T-helper 1 cell (primary cell): ENCODE measurements around the gene MVK.

Experiments
- DNase-seq, 5 donors: peaks; one replicate each; pipeline ENCODE4 v3.0.0-alpha.2; 2012 to 2020

The MVK gene

GRCh38 chr12:109545826-109546225, 27.8 kb upstream of the MVK start:
- no peak for DNase-seq

DNA sequence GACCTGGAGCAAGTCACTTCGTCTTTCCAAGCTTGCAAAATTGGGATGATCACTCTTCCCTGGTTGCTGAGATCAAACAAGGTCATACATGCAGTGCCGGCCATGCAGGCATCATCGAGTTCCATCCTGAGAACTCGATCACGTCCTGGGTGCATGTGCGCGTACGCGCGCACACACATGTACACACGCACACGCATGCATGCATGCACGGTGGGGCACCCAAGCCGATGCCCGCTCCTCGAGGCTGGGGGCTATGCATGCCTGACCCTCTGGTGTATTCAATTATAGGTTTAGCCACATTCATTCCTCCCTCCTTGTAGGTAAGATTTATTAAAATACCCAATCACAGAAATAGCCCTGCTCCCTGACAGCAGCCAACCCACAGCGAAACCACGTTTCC, 26.3 kb upstream of the MVK start:
- no peak for DNase-seq

- DNase-seq: no peak
Measured at GRCh38 chr12:109548258-109548657, 25.3 kb upstream of the MVK start.

DNA sequence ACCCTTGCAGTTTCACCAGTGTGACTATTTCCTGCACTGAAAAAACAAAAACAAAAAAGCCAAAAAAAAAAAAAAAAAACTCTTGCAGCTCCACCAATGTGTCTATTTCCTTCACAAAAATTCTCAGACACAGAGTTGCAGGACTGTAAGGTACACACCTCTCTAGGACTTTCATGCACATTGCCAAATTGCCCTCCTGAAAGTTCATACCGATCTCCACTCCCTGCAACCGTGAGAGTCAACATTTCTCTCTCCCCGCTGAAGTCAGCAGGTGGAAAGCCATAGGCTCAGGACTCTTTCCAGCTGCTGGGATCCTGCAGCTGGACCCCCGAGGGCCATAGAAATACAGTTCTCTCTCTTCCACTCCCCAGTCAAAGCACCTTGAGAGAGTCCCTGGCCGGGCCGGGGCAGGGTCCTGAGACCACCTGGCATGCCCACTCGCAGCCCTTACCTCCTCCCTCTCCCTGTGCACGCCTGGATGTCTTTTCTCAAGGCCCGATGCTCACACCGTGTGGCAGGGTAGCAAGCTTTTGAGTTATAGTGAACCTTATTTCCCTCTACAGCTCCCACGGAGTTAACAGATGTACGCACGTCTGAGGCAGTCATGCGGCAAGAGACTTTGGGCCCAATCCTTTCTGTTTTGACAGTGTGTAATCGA, 23.9 kb upstream of the MVK start:
- DNase-seq: no peak

GRCh38 chr12:109550281-109550680, 23.3 kb upstream of the MVK start:
- no peak for DNase-seq

DNA sequence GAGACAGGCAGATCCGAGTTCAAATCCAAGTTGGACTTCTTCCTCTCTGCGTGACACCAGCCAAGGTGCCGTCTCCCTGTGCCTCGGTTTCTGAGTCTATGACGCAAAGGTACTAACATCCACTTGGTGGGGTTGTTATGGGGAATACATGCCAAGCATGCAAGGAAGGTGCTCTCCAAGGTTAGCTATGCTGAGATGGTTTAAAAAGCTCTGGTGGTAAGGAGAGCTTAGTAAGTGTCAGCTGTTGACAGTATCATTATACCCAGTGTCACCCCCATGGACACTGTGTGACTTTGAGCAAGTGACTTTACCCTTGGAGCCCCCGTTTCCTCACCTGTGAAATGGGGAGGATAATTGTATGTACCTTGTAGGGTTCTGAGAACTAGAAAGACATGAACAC, 22.5 kb upstream of the MVK start:
- DNase-seq: no peak

GRCh38 chr12:109552971-109553370, 20.6 kb upstream of the MVK start:
- DNase-seq: no peak

GRCh38 chr12:109553483-109553882, 20.1 kb upstream of the MVK start:
- no peak for DNase-seq

- DNase-seq: no peak
Measured at GRCh38 chr12:109553906-109554500, 19.6 kb upstream of the MVK start.

DNA sequence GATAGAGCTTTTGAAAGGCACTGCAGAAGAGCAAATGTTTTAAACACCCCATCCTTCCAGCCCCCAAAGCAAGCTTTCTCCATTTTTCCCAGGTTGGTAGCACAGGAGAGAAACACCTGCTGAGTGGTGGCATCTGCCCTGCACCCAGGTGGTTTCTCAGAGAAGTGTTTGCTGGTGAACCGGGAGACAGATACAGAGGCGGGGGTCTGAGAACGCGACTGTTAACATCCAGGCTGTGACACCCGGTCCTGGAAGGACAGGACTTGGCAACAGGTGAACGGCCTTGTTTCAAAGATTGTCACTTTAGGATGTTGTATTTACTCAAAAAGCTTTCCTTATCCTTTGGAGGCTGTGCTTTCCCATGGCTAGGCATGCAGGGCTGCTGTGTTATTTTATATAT, 18.8 kb upstream of the MVK start:
- no peak for DNase-seq

GRCh38 chr12:109555431-109556315, 17.9 kb upstream of the MVK start:
- DNase-seq: no peak

DNA sequence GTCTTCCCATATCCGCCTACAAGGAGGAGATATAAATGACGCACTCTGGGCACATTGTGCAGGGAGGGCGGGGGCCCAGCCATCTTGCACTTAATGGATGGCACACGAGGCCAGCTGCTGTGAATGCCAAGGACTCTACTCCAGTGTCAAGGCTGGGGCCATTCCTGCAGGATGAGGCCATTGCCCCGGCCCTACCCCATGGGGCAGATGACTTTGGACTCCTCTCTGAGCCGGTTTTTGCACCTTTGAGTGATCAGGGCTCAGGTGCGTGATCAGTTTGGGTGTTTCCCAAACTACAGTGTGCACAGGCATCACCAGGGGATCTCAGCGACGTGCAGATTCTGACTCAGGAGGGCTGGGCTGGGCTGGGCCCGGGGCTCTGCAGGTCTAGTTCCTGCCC, 16.4 kb upstream of the MVK start:
- no peak for DNase-seq

DNA sequence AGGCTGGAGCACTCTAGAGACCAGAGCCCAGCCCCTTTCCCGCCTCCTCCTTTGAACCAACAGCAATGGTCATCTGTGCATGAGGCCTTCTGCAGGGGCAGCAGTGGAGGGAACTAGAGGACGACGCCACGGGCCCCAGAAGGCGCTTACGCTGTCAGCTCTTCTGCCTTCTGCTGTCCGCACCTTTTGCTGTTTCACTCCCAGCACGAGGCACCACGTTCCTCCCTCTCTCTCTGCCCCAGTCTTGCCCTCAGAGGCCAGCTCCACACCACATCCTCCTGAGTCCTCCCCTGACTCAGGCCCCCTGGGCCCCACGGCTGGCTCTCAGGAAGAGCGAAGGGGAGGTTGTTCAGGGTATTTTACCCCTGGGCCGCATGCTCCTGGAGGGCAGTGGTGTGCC, 15.8 kb upstream of the MVK start:
- DNase-seq: no peak

DNA sequence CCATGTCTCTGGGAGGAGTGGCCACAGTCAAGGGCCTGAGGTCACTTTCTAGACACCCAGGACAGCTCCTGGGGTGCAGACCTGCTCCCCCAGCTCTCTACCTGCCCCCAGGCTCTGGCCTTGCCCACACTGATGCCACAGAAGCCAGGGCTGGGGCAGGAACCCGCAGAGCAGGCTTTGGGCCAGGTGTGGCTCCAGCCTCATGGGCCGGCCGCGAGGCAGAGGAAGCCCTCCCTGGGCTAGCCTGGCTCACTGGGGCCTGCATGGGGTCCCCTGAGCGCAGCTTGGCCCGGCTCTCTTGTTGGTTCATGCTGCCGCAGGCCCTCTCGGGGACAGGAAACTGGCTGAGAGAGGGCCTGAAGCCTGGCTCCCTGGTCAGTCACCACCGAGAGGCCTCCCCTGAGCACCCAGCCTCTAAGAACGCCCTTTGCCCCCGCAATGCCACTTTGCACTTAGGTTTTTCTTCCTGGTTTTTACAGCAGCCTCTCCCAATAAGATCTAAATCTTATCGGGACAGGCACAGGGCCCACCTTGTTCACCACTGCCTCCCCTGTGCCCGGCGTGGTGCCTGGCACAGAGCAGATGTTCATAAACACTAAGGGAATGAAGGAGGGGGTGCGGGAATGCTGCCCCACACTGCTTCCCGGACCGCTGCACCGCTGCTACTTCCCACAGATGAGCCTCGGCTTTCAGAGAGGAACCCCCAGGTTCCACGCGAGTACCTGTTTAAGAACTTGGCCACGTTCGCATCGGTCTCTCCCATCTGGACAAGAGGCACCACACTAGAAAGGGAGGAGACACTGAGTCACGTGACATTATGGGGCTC, 15.0 kb upstream of the MVK start:
- no peak for DNase-seq

- DNase-seq: no peak
Measured at GRCh38 chr12:109559200-109559505, 14.4 kb upstream of the MVK start.

- no peak for DNase-seq
Measured at GRCh38 chr12:109559601-109560000, 14.0 kb upstream of the MVK start.

GRCh38 chr12:109560867-109561710, 12.5 kb upstream of the MVK start:
- DNase-seq: no peak

- no peak for DNase-seq
Measured at GRCh38 chr12:109561711-109562030, 11.9 kb upstream of the MVK start.

DNA sequence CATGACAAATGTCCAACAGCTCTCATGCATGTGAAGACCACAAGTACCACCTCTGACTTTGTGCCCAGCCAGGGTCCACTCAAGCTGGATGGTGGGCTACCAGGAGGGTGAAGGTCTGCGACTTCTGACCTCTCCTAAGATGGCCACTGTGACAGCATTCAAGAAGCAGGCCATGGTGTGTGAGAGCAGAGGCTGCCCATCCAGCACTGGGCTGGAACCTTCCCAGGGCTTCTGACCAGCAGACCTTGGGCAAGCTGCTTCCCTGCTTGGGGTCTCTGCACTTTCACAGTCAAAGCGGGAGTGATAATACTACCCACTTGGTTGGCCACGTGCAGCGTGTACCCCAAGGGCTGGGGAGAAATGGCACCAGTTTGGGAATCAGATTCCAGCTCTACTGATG, 10.7 kb upstream of the MVK start:
- DNase-seq: no peak

DNA sequence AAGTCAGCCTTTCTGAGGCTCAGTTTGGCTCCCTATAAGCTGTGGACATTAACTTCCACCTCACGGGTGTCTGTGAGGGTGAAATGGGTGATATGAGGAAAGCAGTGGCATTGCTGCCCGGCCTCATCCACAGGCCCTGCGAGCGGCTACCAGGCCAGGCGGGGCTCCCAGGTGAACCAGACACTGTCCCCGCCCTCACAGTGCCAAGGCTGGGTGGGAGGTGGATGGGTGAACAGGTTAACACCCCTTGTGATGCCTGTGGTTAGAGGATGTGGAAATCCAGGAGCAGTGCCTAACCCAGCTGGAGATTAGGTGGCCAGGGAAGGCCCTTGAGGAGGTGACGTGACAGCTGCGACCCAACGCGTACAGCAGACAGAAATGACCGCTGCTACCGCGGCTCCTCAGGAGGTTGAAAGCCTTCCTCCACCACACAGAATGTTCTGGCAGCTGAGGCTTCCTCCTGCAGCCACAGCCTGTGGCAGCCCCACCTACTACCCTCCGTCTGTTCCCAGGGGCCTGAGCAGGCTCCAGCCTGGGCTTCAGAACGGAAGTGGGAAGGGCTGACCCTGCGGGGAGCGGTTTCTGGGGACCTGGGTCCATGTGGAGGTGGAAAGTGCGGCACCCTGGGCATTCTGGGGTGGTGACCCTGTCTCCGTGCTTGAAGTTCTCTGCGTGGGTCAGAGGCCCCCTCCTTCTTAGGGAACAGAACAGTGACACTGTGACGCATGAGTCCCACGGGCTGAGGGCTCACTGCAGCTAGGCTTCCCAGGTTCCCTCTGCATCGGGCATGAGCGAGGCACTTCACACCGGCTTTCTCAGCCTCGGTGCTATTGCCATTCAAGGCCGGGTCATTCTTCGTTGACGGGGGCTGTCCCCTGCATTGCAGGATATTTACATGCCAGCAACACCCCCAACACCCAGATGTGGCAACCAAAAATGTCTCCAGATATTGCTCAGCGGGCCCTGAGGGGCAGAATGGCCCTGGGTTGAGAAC, 10.0 kb upstream of the MVK start:
- no peak for DNase-seq

DNA sequence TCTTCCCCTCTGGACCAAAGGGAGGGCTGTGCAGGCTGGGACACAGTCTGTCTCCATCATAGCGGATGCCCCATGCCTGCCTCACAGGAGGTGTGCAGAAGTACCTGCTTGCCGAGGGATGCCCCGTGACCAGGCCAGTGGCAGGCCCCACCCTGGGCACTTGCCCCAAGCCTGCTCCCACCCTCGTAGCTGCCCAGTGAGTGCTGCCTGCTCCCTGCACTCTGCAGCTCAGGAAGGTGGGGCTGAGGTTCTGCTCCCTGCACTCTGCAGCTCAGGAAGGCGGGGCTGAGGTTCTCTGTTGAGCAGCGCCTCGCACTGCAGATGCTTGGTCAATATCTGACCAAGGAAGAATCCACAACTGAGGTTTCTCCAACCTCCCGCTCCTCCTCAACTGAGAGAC, 7.2 kb upstream of the MVK start:
- no peak for DNase-seq
